OCI-LY7 (cell line): ENCODE data around the gene ESRRG. TPM values are rescaled to one million over a fixed set of nuclear protein-coding genes. Genes with fewer than 3 reads are reported as not detected.

ENCODE experiments used
- BruUV-seq: library from RNA; stranded (reverse); fragments of 400-500 nt; replicated peaks from 2 replicates; lab custom pipeline; 2021; lab: Mats Ljungman, UMichigan
- CTCF ChIA-PET: fragments of 300-600 bp; sonication (Branson Sonifier 250); formaldehyde crosslinking; loops from one replicate; lab custom pipeline; 2022; ENCODE audit warnings: antibody characterized with exemption; ENCODE audit not compliant: unreplicated experiment; lab: Charles Lee
- POLR2A ChIA-PET: fragments of 300-600 bp; sonication (Branson Sonifier 250); formaldehyde crosslinking; loops from one replicate; lab custom pipeline; 2022; ENCODE audit warnings: antibody characterized with exemption; lab: Charles Lee
- DNase-seq: peaks from one replicate; pipeline ENCODE4 v3.0.0-alpha.2; 2015; ENCODE audit warnings: low spot score
- H2AFZ ChIP-seq: fragments of 200-600 bp; sonication (generic), shearing (Covaris generic); 2 replicates; pipeline ENCODE4 v1.6.1; 2014; ENCODE audit warnings: mild to moderate bottlenecking, antibody characterized with exemption, low read length, moderate library complexity
- H3K27ac ChIP-seq: fragments of 200-600 bp; sonication (generic); 2 replicates; pipeline ENCODE4 v1.5.1; 2014; ENCODE audit warnings: mixed run types, low read depth, mild to moderate bottlenecking, moderate library complexity, low read length, inconsistent platforms; ENCODE audit not compliant: poor library complexity, severe bottlenecking
- H3K36me3 ChIP-seq: fragments of 200-600 bp; sonication (generic); 2 replicates; pipeline ENCODE4 v1.6.1; 2014; ENCODE audit warnings: mild to moderate bottlenecking, antibody characterized with exemption, low read length, moderate library complexity, mixed read lengths; ENCODE audit not compliant: insufficient read depth
- H3K4me1 ChIP-seq: fragments of 200-600 bp; sonication (generic); 2 replicates; pipeline ENCODE4 v1.5.1; 2014; ENCODE audit warnings: mild to moderate bottlenecking, low read length; ENCODE audit not compliant: insufficient read depth, poor library complexity, severe bottlenecking
- H3K4me2 ChIP-seq: fragments of 200-600 bp; sonication (generic); 2 replicates; pipeline ENCODE4 v1.6.1; 2014; ENCODE audit warnings: mild to moderate bottlenecking, low read length
- H3K4me3 ChIP-seq: fragments of 200-600 bp; sonication (generic); 2 replicates; pipeline ENCODE4 v1.5.1; 2014; ENCODE audit warnings: mild to moderate bottlenecking, low read depth, low read length; ENCODE audit not compliant: poor library complexity, severe bottlenecking
- H3K79me2 ChIP-seq: fragments of 200-600 bp; sonication (generic); 2 replicates; pipeline ENCODE4 v1.6.1; 2016; ENCODE audit warnings: low read depth, mild to moderate bottlenecking, low read length, moderate library complexity, mixed read lengths; ENCODE audit not compliant: insufficient read depth
- H3K9me2 ChIP-seq: fragments of 200-600 bp; sonication (generic); 2 replicates; pipeline ENCODE4 v1.6.1; 2016; ENCODE audit warnings: mild to moderate bottlenecking, low read length, mixed read lengths; ENCODE audit not compliant: insufficient read depth
- H3K9me3 ChIP-seq: fragments of 200-600 bp; sonication (generic); 2 replicates; pipeline ENCODE4 v1.6.1; 2014; ENCODE audit warnings: mild to moderate bottlenecking, mixed run types, low read length, mixed read lengths
- H4K20me1 ChIP-seq: fragments of 200-600 bp; sonication (generic); 2 replicates; pipeline ENCODE4 v1.6.1; 2014; ENCODE audit warnings: mild to moderate bottlenecking, antibody characterized with exemption, low read length, moderate library complexity, mixed read lengths; ENCODE audit not compliant: insufficient read depth
- CTCF ChIP-seq: fragments of 200-600 bp; sonication (generic); conservative IDR thresholded peaks from 2 replicates; pipeline ENCODE4 v1.5.1; 2014; ENCODE audit warnings: mild to moderate bottlenecking, antibody characterized with exemption, low read length, moderate library complexity, mixed read lengths
- EZH2phosphoT487 ChIP-seq: fragments of 200-600 bp; sonication (generic); IDR thresholded peaks from 2 replicates; pipeline ENCODE4 v1.6.1; 2018; ENCODE audit warnings: low read depth, borderline replicate concordance, mild to moderate bottlenecking, mixed run types, antibody characterized with exemption, low read length, moderate library complexity, mixed read lengths
- intact Hi-C: fragments of 100-400 bp; cut with micrococcal nuclease; formaldehyde crosslinking; loops from one replicate; pipeline ENCODE4 v1.10.0; 2022; ENCODE audit not compliant: unreplicated experiment
- total RNA-seq, 2 experiments: library from RNA; depleted of rRNA in 1 of 2; stranded (reverse); fragments of >200 nt in 1 of 2; shearing (Covaris generic) in 1 of 2; gene quantifications; 2 replicates each; pipeline ENCODE4 v1.2.3, GENCODE V29; 2014 to 2022

ESRRG gene
- total RNA-seq, 2 experiments from 2014 or later = not detected

GRCh38 chr1:216665406-216665805 is 57.8 kb downstream of the ESRRG start:
- intact Hi-C loops = no loop called here
- Histone ChIP-seq H3K9me3 (no peaks in the 10 kb centered on the region), H3K36me3 (no peaks in the 10 kb centered on the region), H3K27ac (no peak overlapping the region), H3K79me2 (no peaks in the 10 kb centered on the region), H3K4me2 (no peak overlapping the region), H4K20me1 (no peaks in the 10 kb centered on the region), H3K9me2 (no peaks in the 10 kb centered on the region), H3K4me3 (no peak overlapping the region), H2AFZ (no peak overlapping the region), H3K4me1 (no peaks in the 10 kb centered on the region)
- DNase-seq = no peak
- no TSS peak for BruUV-seq
- ChIA-PET CTCF (no interaction called here), POLR2A (interaction anchor here (0.9 kb wide), 1 partner anchor 18 kb away, joined by 5 read pairs; no protein-coding TSS in a partner anchor)
- TF ChIP-seq CTCF = no peak
- TF ChIP-seq EZH2phosphoT487 = no peak

- Histone ChIP-seq H3K79me2 (no peaks in the 10 kb centered on the region), H3K9me3 (no peaks in the 10 kb centered on the region), H3K27ac (no peak overlapping the region), H2AFZ (no peak overlapping the region), H3K4me2 (no peak overlapping the region), H4K20me1 (no peaks in the 10 kb centered on the region), H3K9me2 (no peaks in the 10 kb centered on the region), H3K4me3 (no peak overlapping the region), H3K4me1 (no peaks in the 10 kb centered on the region), H3K36me3 (no peaks in the 10 kb centered on the region)
- intact Hi-C loops = no loop called here
- no peak for TF ChIP-seq EZH2phosphoT487
- no peak for TF ChIP-seq CTCF
- no peak for DNase-seq
- ChIA-PET CTCF (no interaction called here), POLR2A (interaction anchor here (0.5 to 0.7 kb wide), 3 partner anchors 17 to 1312 kb away, joined by 3 to 6 read pairs (median 3); no protein-coding TSS in a partner anchor)
- no TSS peak for BruUV-seq
Measured at GRCh38 chr1:216662681-216663080, 60.5 kb downstream of the ESRRG start.

- no TSS peak for BruUV-seq
- TF ChIP-seq EZH2phosphoT487 = no peak
- no peak for TF ChIP-seq CTCF
- CTCF ChIA-PET = no interaction called here
- Histone ChIP-seq H3K4me3 (no peak overlapping the region), H3K9me2 (no peaks in the 10 kb centered on the region), H4K20me1 (no peaks in the 10 kb centered on the region), H3K36me3 (no peaks in the 10 kb centered on the region), H3K27ac (no peak overlapping the region), H3K79me2 (no peaks in the 10 kb centered on the region), H3K4me2 (no peak overlapping the region), H3K4me1 (no peaks in the 10 kb centered on the region), H3K9me3 (no peaks in the 10 kb centered on the region), H2AFZ (no peak overlapping the region)
- intact Hi-C loops = no loop called here
- DNase-seq = no peak
- POLR2A ChIA-PET = interaction anchor here (0.7 kb wide), 1 partner anchor 986 kb away, joined by 4 read pairs; no protein-coding TSS in a partner anchor
Measured at GRCh38 chr1:216660561-216660960, 62.7 kb downstream of the ESRRG start.
